SW480 (cell line): ENCODE results near the gene DPYSL4.
"Not testable (repeated sequence)": the region's sequence is repeated elsewhere in the genome, so short reads cannot be mapped to it uniquely, and the experiment has no call there.

Experiments
- DNase-seq: peaks from one replicate; pipeline ENCODE4 v3.0.0-alpha.2; 2016; ENCODE audit warnings: low spot score

The DPYSL4 gene

GRCh38 chr10:132207536-132208461 is 21.1 kb downstream of the DPYSL4 start:
- no peak for DNase-seq

DNA sequence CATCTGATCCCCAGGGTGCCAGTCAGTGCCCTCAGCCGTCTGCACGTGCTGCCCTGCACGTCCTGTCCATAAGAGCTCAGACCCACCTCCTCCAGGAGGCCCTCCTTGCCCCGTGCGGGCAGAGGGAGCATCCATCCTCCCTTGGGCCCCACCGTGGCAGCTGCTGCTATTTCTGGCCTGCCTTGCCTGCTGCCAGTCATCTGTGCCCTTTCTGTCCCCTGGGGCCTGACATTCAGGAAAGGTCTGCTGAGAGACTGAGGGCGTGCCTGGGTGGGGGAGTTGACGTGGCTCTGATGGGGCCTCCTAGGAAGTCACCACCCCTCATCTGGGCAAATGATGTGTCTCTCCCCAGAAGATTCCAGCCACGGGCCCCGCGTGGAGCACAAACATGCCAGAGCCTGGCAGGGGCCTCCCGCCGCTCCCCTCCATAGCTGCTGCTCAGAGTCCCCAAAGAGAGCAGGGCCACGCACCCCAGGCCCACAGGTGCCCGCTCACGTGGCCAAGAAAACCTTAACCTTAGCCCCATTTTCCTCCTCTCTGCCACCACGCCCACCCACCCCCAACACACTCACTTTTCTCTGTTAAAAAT is 21.8 kb downstream of the DPYSL4 start:
- no peak for DNase-seq

- no peak for DNase-seq
Measured at GRCh38 chr10:132209130-132209529, 22.4 kb downstream of the DPYSL4 start.

DNA sequence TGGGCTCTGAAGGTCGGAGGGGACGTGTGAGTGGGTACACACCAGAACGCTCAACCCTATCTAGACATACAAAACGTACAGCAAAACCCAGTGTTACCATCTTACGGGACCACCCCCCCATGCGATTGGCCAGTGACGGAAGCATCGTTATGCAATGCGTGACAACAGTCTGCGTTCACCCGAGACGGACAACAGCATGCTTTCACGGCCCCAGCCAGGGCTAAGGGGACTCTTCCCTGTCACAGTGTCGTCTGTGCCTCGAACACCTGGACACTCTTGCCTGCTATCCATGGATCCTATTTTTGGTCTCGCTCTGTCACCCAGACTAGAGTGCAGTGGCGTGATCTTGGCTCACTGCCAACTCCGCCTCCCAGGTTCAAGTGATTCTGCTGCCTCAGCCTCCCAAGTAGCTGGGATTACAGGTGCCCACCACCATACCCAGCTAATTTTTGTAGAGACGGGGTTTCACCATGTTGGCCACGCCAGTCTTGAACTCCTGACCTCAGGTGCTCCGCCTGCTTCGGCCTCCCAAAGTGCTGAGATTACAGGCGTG is 23.3 kb downstream of the DPYSL4 start:
- DNase-seq = no peak

GRCh38 chr10:132210766-132211165 is 24.0 kb downstream of the DPYSL4 start:
- no peak for DNase-seq

- DNase-seq = no peak
Measured at GRCh38 chr10:132211246-132211645, 24.5 kb downstream of the DPYSL4 start.

DNA sequence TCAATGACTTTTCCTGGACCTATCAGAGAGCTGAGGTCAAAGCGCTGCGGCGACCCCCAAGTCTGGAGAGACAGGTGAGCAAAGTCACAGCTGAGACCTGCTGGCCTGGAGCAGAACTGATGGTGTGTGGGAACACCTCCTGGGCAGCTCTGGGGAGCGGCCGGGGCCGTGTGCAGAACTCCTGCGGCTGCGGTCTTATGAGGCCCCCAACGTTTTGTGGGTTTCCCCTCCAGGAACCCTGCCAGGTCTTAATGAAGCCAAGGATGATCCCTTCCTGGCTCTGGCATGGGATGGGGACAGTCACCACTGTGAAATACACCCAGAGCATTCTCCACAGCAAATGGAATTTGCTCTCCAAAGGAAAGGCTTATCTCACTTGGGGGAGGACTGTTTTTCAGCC is 26.1 kb downstream of the DPYSL4 start:
- no peak for DNase-seq

GRCh38 chr10:132213917-132214316 is 27.2 kb downstream of the DPYSL4 start:
- DNase-seq = no peak

DNA sequence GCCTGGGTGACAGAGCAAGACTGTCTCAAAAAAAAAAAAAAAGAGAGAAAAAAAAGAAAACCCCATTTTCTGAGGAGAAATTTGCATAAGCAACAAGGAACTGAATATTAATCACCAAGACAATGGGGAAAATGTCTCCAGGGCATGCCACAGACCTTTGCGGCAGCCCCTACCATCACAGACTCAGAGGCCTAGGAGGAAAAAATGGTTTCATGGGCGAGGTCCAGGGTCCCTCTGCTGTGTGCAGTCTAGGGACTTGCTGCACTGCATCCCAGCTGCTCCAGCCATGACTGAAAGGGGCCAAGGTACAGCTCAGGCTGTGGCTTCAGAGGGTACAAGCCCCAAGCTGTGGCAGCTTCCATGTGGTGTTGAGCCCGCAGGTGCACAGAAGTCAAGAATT is 29.7 kb downstream of the DPYSL4 start:
- not testable (repeated sequence) for DNase-seq

DNA sequence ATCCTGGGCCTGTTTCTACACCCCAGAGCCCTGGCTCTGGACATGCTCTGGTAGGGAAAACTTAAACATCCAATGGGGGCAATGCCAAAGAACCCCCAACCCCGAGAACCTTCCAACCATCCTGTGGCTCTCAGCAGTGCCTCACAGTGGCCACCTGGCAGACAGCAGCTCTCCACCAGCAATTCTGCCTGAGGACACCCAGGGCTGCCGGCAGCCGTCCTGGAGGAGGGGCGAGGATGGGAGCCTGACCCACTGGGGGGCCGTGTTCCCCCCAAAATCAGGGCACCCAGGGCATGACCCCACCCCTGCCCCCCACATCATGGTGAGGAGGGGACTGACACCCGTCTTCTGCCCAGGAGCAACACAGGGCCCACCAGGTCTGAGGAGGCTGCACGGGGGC is 32.7 kb downstream of the DPYSL4 start:
- no peak for DNase-seq

DNA sequence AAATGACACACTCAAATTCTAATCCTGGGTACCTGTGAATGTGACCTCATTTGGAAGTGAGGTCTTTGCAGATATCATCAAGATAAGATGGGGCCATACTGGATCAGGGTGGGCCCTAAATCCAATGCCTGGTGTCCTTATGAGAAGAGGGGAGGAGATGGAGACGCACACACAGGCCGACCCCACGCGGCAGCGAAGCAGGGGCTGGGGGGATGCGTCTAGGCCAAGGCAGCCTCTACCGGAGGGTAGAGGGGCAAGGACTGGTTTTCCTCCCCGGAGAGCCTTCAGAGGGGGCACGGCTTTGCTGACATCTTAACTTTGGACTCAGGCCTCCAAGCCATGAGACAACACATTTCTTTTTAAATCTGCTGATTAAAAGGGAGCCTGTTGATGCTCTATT is 33.3 kb downstream of the DPYSL4 start:
- no peak for DNase-seq

- not testable (repeated sequence) for DNase-seq
Measured at GRCh38 chr10:132220996-132221395, 34.2 kb downstream of the DPYSL4 start.

DNA sequence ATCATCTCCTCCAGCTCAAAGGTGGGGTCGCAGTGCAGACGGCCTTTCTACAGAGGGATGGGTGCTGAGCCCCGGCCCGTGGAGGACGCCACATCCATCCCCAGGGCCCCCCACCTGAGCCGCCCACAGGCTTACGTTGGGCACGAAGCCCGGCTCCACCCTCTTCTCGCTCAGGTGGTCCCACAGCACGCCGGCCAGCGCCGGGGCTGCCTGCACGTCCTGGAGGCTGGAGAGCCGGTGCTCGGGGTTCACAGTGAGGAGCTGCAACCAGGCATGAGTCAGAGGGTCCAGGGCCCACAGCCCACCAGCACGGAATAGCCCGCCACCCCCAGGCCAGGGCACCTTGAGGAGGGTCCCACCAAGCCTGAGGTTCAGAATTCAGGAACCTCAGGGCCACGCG is 36.0 kb downstream of the DPYSL4 start:
- DNase-seq = no peak

DNA sequence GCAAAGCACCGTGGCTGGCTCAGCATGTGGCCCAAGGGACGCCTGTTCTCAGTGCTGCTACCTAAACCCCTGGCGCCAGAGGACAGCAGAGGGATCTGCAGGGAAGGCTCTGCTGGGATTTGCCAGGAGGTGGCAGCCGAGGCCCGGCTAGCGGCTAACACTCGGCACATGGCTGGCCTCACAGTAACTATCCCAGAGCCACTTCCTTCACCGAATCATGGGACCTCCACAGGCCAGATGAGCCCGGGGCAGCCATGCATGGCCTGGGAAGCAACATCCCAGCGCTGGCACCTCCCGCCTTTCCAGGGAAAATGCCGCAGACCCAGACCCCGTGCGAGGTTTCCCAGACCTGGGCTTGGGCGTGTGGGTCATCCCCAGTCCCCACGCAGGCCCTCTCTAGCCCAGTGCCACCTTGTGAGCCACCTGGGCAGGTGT is 36.4 kb downstream of the DPYSL4 start:
- peak; percentile 66 for DNase-seq

- DNase-seq = no peak
Measured at GRCh38 chr10:132223611-132224342, 37.0 kb downstream of the DPYSL4 start.

DNA sequence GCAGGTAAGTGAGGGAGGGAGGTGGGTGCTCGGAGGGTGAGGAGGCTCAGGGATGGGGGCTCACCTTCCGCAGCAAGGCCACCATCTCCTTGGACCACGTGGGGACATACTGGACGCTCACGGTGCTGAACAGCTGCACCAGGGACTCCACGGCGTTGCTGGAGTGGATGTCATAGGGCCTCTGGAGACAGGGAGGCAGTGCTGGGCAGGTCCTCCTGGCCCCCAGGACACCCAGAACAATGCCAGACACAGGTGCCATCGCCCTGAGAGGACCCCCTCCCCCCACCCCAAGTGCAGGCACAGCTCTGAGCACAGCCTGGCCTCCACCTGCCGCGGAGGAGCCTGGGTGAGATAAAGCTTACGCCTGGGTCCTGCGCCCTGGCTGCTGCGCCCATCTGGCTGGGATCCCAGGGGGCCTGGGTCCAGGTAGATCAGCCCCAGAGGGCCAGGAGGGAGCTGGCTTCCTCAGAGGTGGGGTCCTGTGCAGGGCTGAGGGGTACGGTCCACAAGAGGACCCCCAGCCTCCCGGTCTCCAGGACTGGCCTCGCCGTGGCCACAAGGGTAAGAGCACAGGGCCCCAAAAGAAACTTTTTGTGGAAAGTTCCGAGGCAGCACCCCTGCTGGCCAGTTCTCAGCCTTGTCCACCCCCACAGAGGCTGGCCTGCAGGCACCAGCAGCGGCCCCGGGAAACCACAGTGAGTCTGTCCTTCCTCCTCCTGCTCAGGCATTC is 37.8 kb downstream of the DPYSL4 start:
- no peak for DNase-seq

DNA sequence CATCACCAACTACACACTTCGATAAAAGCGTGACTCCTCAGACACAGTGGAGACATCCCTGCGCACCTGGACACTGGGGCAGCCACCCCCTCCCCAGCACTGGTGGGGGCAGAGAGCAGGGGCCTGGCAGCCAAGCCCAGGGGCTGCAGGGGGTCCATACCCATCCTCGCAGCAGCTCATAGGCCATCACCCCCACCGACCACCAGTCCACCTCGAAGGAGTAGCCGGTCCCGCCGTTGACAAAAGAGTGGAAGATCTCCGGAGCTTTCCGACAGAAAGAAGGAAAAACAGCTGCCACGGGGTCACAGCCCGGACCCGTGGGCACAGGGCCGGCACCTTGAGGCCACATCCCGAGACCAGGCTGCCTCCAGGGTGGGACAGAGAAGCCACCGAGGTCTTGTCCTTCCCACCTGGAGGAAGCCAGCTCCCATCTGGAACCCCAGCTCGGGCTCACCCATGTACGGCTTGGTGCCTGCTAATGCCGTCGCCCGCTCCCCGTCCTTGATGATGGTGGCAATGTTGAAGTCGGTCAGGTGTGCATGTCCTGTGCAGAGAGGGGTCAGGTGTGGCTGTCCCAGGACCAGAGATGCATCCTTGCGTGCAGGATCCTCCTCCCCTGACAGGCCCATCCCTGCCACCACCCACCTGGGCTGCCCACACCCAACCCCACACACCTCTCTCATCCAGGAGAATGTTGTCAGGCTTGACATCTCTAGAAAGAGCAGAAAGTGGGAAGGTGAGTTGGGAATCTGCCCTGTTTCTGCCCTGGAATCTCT is 38.5 kb downstream of the DPYSL4 start:
- DNase-seq = no peak

- no peak for DNase-seq
Measured at GRCh38 chr10:132225849-132226205, 39.1 kb downstream of the DPYSL4 start.

DNA sequence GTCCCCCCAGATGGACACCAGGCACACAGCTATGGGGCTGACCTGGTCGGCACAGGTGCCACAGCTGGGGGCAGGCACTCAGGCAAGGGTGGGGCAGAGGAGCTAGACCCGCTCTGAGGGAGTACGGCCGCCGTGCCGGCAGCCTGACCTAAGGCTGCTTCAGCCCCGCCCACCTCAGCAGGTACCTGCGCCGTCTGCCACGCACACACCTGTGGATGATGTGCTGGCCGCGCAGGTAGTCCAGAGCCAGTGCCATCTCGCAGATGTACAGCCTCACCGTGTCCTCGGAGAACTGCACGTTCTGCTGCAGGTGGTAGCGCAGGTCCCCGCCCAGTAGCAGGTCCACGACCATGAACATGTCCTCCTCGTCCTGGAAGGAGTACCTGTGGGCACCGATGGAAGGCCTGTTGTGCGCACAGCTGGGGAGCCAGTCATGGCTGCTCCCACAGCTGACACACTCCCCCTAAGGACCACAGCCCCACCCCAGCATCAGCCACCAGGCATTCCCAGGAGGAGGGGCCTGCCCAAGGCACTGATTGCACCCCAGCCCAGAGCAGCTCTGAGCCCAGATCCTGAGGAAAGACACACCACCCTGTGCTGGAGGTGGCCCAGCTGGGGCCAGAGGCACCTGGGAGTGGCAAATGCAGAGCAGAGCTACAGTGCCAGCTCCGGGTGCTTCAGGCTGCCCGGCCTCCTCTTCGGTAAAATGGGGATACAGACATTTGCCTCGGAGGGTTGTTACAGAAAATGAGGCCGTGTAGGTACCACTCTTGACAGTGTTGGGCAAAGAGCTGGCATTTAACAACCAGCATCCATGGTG is 40.0 kb downstream of the DPYSL4 start:
- no peak for DNase-seq

GRCh38 chr10:132227851-132228390 is 41.2 kb downstream of the DPYSL4 start:
- DNase-seq = no peak
